HCT116 (cell line): Measurements from ENCODE around the gene CXXC5. TPM values are rescaled to one million over a fixed set of nuclear protein-coding genes. Genes with fewer than 3 reads are reported as not detected.

Experiments
- ATAC-seq: fragments of 200-7000 bp; cut with Tn5 transposase; 2 replicates; pipeline ENCODE4 v1.9.1; 2020; ENCODE audit warnings: mild to moderate bottlenecking, moderate library complexity
- BruUV-seq: library from RNA; stranded (reverse); fragments of 400-500 nt; replicated peaks from 2 replicates; lab custom pipeline; 2021; lab: Mats Ljungman, UMichigan
- CTCF ChIA-PET: fragments of 300-600 bp; sonication (Branson Sonifier 250); formaldehyde crosslinking; loops from one replicate; lab custom pipeline; 2021; ENCODE audit warnings: antibody characterized with exemption; lab: Charles Lee
- POLR2A ChIA-PET: fragments of 300-600, 350-600 bp; sonication (Branson Sonifier 250); formaldehyde crosslinking; loops from one replicate; lab custom pipeline; 2021; ENCODE audit warnings: antibody characterized with exemption; lab: Charles Lee
- RAD21 ChIA-PET, 2 experiments: fragments of 300-600 bp; sonication (Branson Sonifier 250); formaldehyde crosslinking; loops; one replicate each; lab custom pipeline; 2023; ENCODE audit warnings: low total read pairs in 2 of 2; ENCODE audit not compliant: uncharacterized antibody in 2 of 2, unreplicated experiment in 2 of 2, low non-redundant PET in 1 of 2; lab: Charles Lee
- DNase-seq: peaks from one replicate; pipeline ENCODE4 v3.0.0-alpha.2; 2010; ENCODE audit warnings: low read depth, low spot score
- H2AFZ ChIP-seq: fragments of 200-600 bp; shearing (Covaris generic), sonication (generic); 2 replicates; pipeline ENCODE4 v1.6.1; 2017; ENCODE audit warnings: low read depth, mixed run types, mixed read lengths, antibody characterized with exemption, low read length; ENCODE audit not compliant: poor library complexity, severe bottlenecking
- H3K27ac ChIP-seq: 2 replicates; pipeline ENCODE4 v1.5.1; 2012; ENCODE audit warnings: low read depth, low read length
- H3K27me3 ChIP-seq: fragments of 200-600 bp; sonication (generic); 2 replicates; pipeline ENCODE4 v1.6.1; 2016; ENCODE audit warnings: mixed run types, low read length, mixed read lengths; ENCODE audit not compliant: insufficient read depth
- H3K36me3 ChIP-seq, 2 experiments: fragments of 200-500 bp in 1 of 2; fragments of 200-600 bp in 1 of 2; sonication (Bioruptor generic) in 1 of 2; sonication (generic) in 1 of 2; 2 replicates each; pipeline versions ENCODE4 v1.5.1 to v1.6.1; 2014 to 2016; ENCODE audit warnings: low read length in 2 of 2, inconsistent platforms in 1 of 2, mixed read lengths in 1 of 2, mixed run types in 1 of 2; ENCODE audit not compliant: insufficient read depth in 2 of 2, control insufficient read depth in 1 of 2
- H3K4me1 ChIP-seq, 2 experiments: fragments of 200-600 bp in 1 of 2; sonication (generic) in 1 of 2; 2 replicates each; pipeline versions ENCODE4 v1.5.1 to v1.6.1; 2012 to 2017; ENCODE audit warnings: low read length in 2 of 2, inconsistent platforms in 1 of 2, mild to moderate bottlenecking in 1 of 2, mixed read lengths in 1 of 2, mixed run types in 1 of 2, moderate library complexity in 1 of 2; ENCODE audit not compliant: insufficient read depth in 2 of 2, control insufficient read depth in 1 of 2
- H3K4me2 ChIP-seq: fragments of 200-600 bp; sonication (generic); 2 replicates; pipeline ENCODE4 v1.6.1; 2017; ENCODE audit warnings: mixed run types, low read length, mixed read lengths
- H3K4me3 ChIP-seq, 2 experiments: fragments of 200-600 bp in 1 of 2; sonication (generic) in 1 of 2; replicated peaks in 1 of 2; 2 replicates each; pipeline ENCODE4 v1.5.1; 2011 to 2016; ENCODE audit warnings: low read length in 2 of 2, control low read depth in 1 of 2, low read depth in 1 of 2, mild to moderate bottlenecking in 1 of 2, mixed read lengths in 1 of 2, mixed run types in 1 of 2
- H3K79me2 ChIP-seq: fragments of 200-600 bp; sonication (generic); 2 replicates; pipeline ENCODE4 v1.6.1; 2017; ENCODE audit warnings: mild to moderate bottlenecking, mixed run types, low read length, moderate library complexity, mixed read lengths; ENCODE audit not compliant: insufficient read depth
- H3K9ac ChIP-seq: fragments of 200-600 bp; sonication (generic); 2 replicates; pipeline ENCODE4 v1.6.1; 2016; ENCODE audit warnings: low read length, mixed read lengths
- H3K9me2 ChIP-seq: fragments of 200-600 bp; sonication (generic), shearing (Covaris generic); 2 replicates; pipeline ENCODE4 v1.6.1; 2017; ENCODE audit warnings: mixed run types, mild to moderate bottlenecking, moderate library complexity; ENCODE audit not compliant: insufficient read depth
- H3K9me3 ChIP-seq, 2 experiments: fragments of 200-500 bp in 1 of 2; fragments of 200-600 bp in 1 of 2; sonication (Bioruptor generic) in 1 of 2; sonication (generic) in 1 of 2; 2 replicates each; pipeline ENCODE4 v1.6.1; 2014 to 2017; ENCODE audit warnings: low read length in 2 of 2, mixed read lengths in 2 of 2, inconsistent platforms in 1 of 2, low read depth in 1 of 2, mild to moderate bottlenecking in 1 of 2, mixed run types in 1 of 2, moderate library complexity in 1 of 2; ENCODE audit not compliant: control insufficient read depth in 1 of 2, insufficient read depth in 1 of 2
- H4K20me1 ChIP-seq: fragments of 200-600 bp; sonication (generic), shearing (Covaris generic); 2 replicates; pipeline ENCODE4 v1.6.1; 2017; ENCODE audit warnings: mixed run types, mild to moderate bottlenecking, moderate library complexity; ENCODE audit not compliant: insufficient read depth
- CBX3 ChIP-seq: IDR thresholded peaks from 2 replicates; pipeline ENCODE4 v1.6.1; 2012; ENCODE audit warnings: low read depth
- CEBPB ChIP-seq: IDR thresholded peaks from 2 replicates; pipeline ENCODE4 v1.6.1; 2012; ENCODE audit warnings: low read depth
- EGR1 ChIP-seq: IDR thresholded peaks from 2 replicates; pipeline ENCODE4 v1.6.1; 2012; ENCODE audit warnings: low read depth
- ELF1 ChIP-seq: IDR thresholded peaks from 2 replicates; pipeline ENCODE4 v1.6.1; 2012; ENCODE audit warnings: low read depth, borderline replicate concordance
- EZH2phosphoT487 ChIP-seq: fragments of 200-600 bp; IDR thresholded peaks from 2 replicates; pipeline ENCODE4 v1.6.1; 2018; ENCODE audit warnings: antibody characterized with exemption, borderline replicate concordance
- FOSL1 ChIP-seq: IDR thresholded peaks from 2 replicates; pipeline ENCODE4 v1.6.1; 2012; ENCODE audit warnings: low read depth
- POLR2A ChIP-seq: IDR thresholded peaks from 2 replicates; pipeline ENCODE4 v1.7.0; 2011; ENCODE audit warnings: borderline replicate concordance; ENCODE audit not compliant: insufficient read depth, insufficient read length; ENCODE audit errors: extremely low read depth
- SP1 ChIP-seq: IDR thresholded peaks from 2 replicates; pipeline ENCODE4 v1.6.1; 2012; ENCODE audit warnings: low read depth
- ZBTB33 ChIP-seq: IDR thresholded peaks from 2 replicates; pipeline ENCODE4 v1.6.1; 2011; ENCODE audit warnings: mild to moderate bottlenecking, low read length, moderate library complexity; ENCODE audit not compliant: insufficient replicate concordance; ENCODE audit errors: extremely low read depth
- ZNF274 ChIP-seq: fragments of 200-500 bp; sonication (Bioruptor generic); IDR thresholded peaks from 2 replicates; pipeline ENCODE4 v1.6.1; 2014; ENCODE audit warnings: mild to moderate bottlenecking, low read depth, low read length, inconsistent platforms
- intact Hi-C: fragments of 100-400 bp; cut with micrococcal nuclease; formaldehyde crosslinking; loops from 2 replicates; pipeline ENCODE4 v1.10.0; 2022
- total RNA-seq: library from RNA; stranded (reverse); gene quantifications from one replicate; pipeline ENCODE4 v1.2.1, GENCODE V29; 2021; ENCODE audit not compliant: unreplicated experiment
- TF ChIP-seq, protein P1 (sequence below): IDR thresholded peaks from 2 replicates; pipeline ENCODE4 v1.6.1; 2012

CXXC5 gene
- total RNA-seq, 1 experiment from 2014 or later, result 43.1 TPM

GRCh38 chr5:139671096-139671841 lies 23.1 kb downstream of the CXXC5 start:
- H3K4me1 ChIP-seq, result peaks cover 25 to 40% of the 10 kb centered on the region in 2 experiments
- peaks cover 89% of the 10 kb centered on the region for H3K79me2 ChIP-seq
- intact Hi-C loops, result no loop called here
- RAD21 ChIA-PET, result no interaction called here
- no peak overlapping the region for H3K27ac ChIP-seq
- no peaks in the 10 kb centered on the region for H3K27me3 ChIP-seq
- no peak for ATAC-seq
- no peaks in the 10 kb centered on the region for H4K20me1 ChIP-seq
- CTCF ChIA-PET, result interaction anchor here (1.4 kb wide), 1 partner anchor 11 kb away, joined by 3 read pairs; no protein-coding TSS in a partner anchor
- no peak overlapping the region for H3K9ac ChIP-seq
- no peaks in the 10 kb centered on the region for H3K9me3 ChIP-seq
- POLR2A ChIA-PET, result no interaction called here
- peaks cover 0 to 4% of the 10 kb centered on the region in 2 experiments; a peak in 1 of 4 replicates for H3K36me3 ChIP-seq
- TF ChIP-seq ELF1 (no peak), SP1 (no peak), CBX3 (no peak), CEBPB (no peak), POLR2A (no peak), FOSL1 (no peak), EZH2phosphoT487 (no peak), ZBTB33 (no peak), EGR1 (no peak), ZNF274 (no peak)
- TF ChIP-seq, protein P1, sequence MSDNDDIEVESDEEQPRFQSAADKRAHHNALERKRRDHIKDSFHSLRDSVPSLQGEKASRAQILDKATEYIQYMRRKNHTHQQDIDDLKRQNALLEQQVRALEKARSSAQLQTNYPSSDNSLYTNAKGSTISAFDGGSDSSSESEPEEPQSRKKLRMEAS, result no peak
- no peak for DNase-seq
- BruUV-seq, result no TSS peak
- H3K4me3 ChIP-seq, result no peak overlapping the region
- no peaks in the 10 kb centered on the region for H3K9me2 ChIP-seq
- H3K4me2 ChIP-seq, result no peak overlapping the region
- no peak overlapping the region for H2AFZ ChIP-seq
